NCI-H460 (cell line): Measurements from ENCODE around the gene RAPGEF3. TPM values are rescaled to one million over a fixed set of nuclear protein-coding genes. Genes with fewer than 3 reads are reported as not detected.

Experiments
- DNase-seq: peaks from one replicate; pipeline ENCODE4 v3.0.0-alpha.2; 2016; ENCODE audit warnings: low read depth; ENCODE audit errors: extremely low read depth
- total RNA-seq: library from RNA; depleted of rRNA; stranded (reverse); fragments of >200 nt; shearing (Covaris generic); gene quantifications from 2 replicates; pipeline ENCODE4 v1.2.3, GENCODE V29; 2014

Gene RAPGEF3
- total RNA-seq, 1 experiment from 2014 or later = 10.8 TPM

GRCh38 chr12:47725893-47726292 is 32.8 kb downstream of the RAPGEF3 start:
- no peak for DNase-seq

GRCh38 chr12:47725091-47725772 is 33.4 kb downstream of the RAPGEF3 start, which contains the start of gene ENDOU:
TSS of gene ENDOU (minus strand) at chr12:47725490. CDS start at chr12:47725413, 77 bp downstream.
- no peak for DNase-seq

GRCh38 chr12:47722941-47723631 is 35.6 kb downstream of the RAPGEF3 start:
- no peak for DNase-seq

- DNase-seq = no peak
These were observed 36.4 kb downstream of the RAPGEF3 start for GRCh38 chr12:47722136-47722834.

GRCh38 chr12:47721431-47721973 is 37.2 kb downstream of the RAPGEF3 start:
- DNase-seq = no peak

GRCh38 chr12:47718531-47718930 is 40.1 kb downstream of the RAPGEF3 start:
- no peak for DNase-seq

GRCh38 chr12:47717443-47718193 is 41.1 kb downstream of the RAPGEF3 start:
- DNase-seq = peak; percentile 73

GRCh38 chr12:47717046-47717442 is 41.6 kb downstream of the RAPGEF3 start:
- no peak for DNase-seq

GRCh38 chr12:47715877-47716548 is 42.7 kb downstream of the RAPGEF3 start:
- no peak for DNase-seq

- DNase-seq = peak; percentile 80
These were observed 43.2 kb downstream of the RAPGEF3 start for GRCh38 chr12:47715393-47715876.

- DNase-seq = no peak
These were observed 43.8 kb downstream of the RAPGEF3 start for GRCh38 chr12:47714826-47715386.

- DNase-seq = no peak
These were observed 46.5 kb downstream of the RAPGEF3 start for GRCh38 chr12:47712171-47712570.

GRCh38 chr12:47711448-47711847 is 47.2 kb downstream of the RAPGEF3 start:
- DNase-seq = no peak

GRCh38 chr12:47710278-47710677 is 48.4 kb downstream of the RAPGEF3 start:
- no peak for DNase-seq

GRCh38 chr12:47709671-47710070 is 49.0 kb downstream of the RAPGEF3 start:
- DNase-seq = no peak

GRCh38 chr12:47709237-47709636 is 49.4 kb downstream of the RAPGEF3 start:
- no peak for DNase-seq

GRCh38 chr12:47707905-47708543 is 50.7 kb downstream of the RAPGEF3 start:
- DNase-seq = no peak

GRCh38 chr12:47707355-47707754 is 51.3 kb downstream of the RAPGEF3 start:
- no peak for DNase-seq
